ENCODE results near the gene DMAC2L. TPM values are rescaled to one million over a fixed set of nuclear protein-coding genes. Genes with fewer than 3 reads are reported as not detected.

Gene DMAC2L
- polyA plus RNA-seq, 1 of the 3 experiments (the other 2 are of a cell fraction): 20.3 TPM

DNA sequence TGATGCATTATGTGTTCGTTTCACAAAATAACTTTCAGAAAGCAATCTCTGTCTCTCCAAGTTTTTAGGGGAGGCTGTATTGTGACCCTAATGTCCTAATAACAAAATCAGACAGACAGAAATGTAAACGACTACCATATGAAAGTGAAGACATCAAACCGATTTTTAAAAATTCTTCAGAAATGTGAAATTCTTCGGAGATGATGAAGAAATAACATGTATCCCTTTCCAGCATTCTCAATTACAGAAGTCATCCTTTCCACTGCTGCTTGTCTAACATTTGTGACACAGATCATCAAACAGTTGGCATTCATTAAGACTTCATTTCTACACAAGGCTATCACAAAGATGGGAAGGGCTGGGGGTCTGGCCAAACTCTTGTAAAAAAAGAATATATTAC lies 41.0 kb downstream of the DMAC2L start:
- Histone ChIP-seq H3K79me2 (ENCODE audit: insufficient read depth) (no peaks in the 10 kb centered on the region), H3K36me3 (replicated peaks in 1 of 2; ENCODE audit: control insufficient read depth in 1 of 2, insufficient read depth in 2 of 2, low read length in 1 of 2) (peaks cover 0 to 3% of the 10 kb centered on the region in 2 experiments), H3K9me3 (no peaks in the 10 kb centered on the region), H3K4me3 (ENCODE audit: low read depth in 2 of 2, low read length in 1 of 2) (no peak overlapping the region), H3K4me1 (ENCODE audit: control insufficient read depth in 1 of 2, insufficient read depth in 2 of 2, low read depth in 1 of 2, low read length in 1 of 2) (no peaks in the 10 kb centered on the region; a peak in 1 of 4 replicates), H3K4me2 (no peak overlapping the region), H3K27me3 (ENCODE audit: insufficient read depth) (no peaks in the 10 kb centered on the region), H2AFZ (ENCODE audit: low read depth) (no peak overlapping the region), H3K9ac (no peak overlapping the region), H3F3A (replicated peaks; ENCODE audit: insufficient read depth) (no peaks in the 10 kb centered on the region), H3K27ac (ENCODE audit: low read depth in 2 of 2, low read length in 1 of 2) (no peak overlapping the region), H3K9me2 (no peaks in the 10 kb centered on the region), H4K20me1 (ENCODE audit: insufficient read depth) (no peaks in the 10 kb centered on the region)
- WGBS (ENCODE audit: low lambda C conversion rate): 48% methylated on average over 4 of the region's 4 CpGs
- DNase-seq: no peak
- POLR2A ChIA-PET: no interaction called here
- CTCF ChIA-PET: no interaction called here
- TF ChIP-seq TCF12 (IDR thresholded peaks at IDR 0.05) (peak; percentile 18; the same call in 1 of the 2 replicates), GABPA (IDR thresholded peaks at IDR 0.05; ENCODE audit: low read depth) (no peak), FOXJ3 (CRISPR knock-in tag; IDR thresholded peaks at IDR 0.05) (no peak), EZH2phosphoT487 (IDR thresholded peaks at IDR 0.05; ENCODE audit: borderline replicate concordance, low read depth) (no peak), FOSL2 (IDR thresholded peaks at IDR 0.05; ENCODE audit: borderline replicate concordance, low read depth) (no peak)
- TF ChIP-seq, protein P1, sequence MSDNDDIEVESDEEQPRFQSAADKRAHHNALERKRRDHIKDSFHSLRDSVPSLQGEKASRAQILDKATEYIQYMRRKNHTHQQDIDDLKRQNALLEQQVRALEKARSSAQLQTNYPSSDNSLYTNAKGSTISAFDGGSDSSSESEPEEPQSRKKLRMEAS (IDR thresholded peaks at IDR 0.05; ENCODE audit: low read depth): no peak
- TF ChIP-seq, protein P2, sequence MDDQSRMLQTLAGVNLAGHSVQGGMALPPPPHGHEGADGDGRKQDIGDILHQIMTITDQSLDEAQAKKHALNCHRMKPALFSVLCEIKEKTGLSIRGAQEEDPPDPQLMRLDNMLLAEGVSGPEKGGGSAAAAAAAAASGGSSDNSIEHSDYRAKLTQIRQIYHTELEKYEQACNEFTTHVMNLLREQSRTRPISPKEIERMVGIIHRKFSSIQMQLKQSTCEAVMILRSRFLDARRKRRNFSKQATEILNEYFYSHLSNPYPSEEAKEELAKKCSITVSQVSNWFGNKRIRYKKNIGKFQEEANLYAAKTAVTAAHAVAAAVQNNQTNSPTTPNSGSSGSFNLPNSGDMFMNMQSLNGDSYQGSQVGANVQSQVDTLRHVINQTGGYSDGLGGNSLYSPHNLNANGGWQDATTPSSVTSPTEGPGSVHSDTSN (IDR thresholded peaks at IDR 0.05): peak; percentile 39; the same call in 1 of the 2 replicates

DNA sequence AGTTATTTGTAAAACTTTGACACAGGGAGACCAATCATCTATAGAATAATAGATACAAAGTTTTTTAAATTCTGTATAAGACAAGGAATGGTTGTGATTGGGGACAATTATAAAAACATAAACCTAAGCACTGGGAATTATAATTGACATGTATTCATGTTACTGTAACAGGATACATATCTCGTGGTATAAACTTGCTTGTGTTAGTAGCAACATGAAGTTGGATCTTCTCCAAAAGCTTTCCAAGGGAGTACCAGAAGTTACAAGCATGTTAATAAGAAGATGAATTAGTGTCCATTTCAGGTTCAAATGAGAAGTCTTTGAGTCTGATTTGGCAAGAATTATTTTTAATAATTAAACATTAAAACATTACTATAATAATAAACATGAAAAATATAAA lies 42.4 kb downstream of the DMAC2L start:
- Histone ChIP-seq H3K4me1 (ENCODE audit: control insufficient read depth in 1 of 2, insufficient read depth in 2 of 2, low read depth in 1 of 2, low read length in 1 of 2) (no peaks in the 10 kb centered on the region; a peak in 1 of 4 replicates), H3K36me3 (replicated peaks in 1 of 2; ENCODE audit: control insufficient read depth in 1 of 2, insufficient read depth in 2 of 2, low read length in 1 of 2) (peaks cover 0 to 3% of the 10 kb centered on the region in 2 experiments), H2AFZ (ENCODE audit: low read depth) (no peak overlapping the region), H3F3A (replicated peaks; ENCODE audit: insufficient read depth) (no peaks in the 10 kb centered on the region), H3K9ac (no peak overlapping the region), H3K9me3 (no peaks in the 10 kb centered on the region), H3K27me3 (ENCODE audit: insufficient read depth) (no peaks in the 10 kb centered on the region), H3K9me2 (no peaks in the 10 kb centered on the region), H3K79me2 (ENCODE audit: insufficient read depth) (no peaks in the 10 kb centered on the region), H3K4me3 (ENCODE audit: low read depth in 2 of 2, low read length in 1 of 2) (no peak overlapping the region), H3K4me2 (no peak overlapping the region), H4K20me1 (ENCODE audit: insufficient read depth) (no peaks in the 10 kb centered on the region), H3K27ac (ENCODE audit: low read depth in 2 of 2, low read length in 1 of 2) (no peak overlapping the region)
- no peak for DNase-seq
- TF ChIP-seq, protein P3, sequence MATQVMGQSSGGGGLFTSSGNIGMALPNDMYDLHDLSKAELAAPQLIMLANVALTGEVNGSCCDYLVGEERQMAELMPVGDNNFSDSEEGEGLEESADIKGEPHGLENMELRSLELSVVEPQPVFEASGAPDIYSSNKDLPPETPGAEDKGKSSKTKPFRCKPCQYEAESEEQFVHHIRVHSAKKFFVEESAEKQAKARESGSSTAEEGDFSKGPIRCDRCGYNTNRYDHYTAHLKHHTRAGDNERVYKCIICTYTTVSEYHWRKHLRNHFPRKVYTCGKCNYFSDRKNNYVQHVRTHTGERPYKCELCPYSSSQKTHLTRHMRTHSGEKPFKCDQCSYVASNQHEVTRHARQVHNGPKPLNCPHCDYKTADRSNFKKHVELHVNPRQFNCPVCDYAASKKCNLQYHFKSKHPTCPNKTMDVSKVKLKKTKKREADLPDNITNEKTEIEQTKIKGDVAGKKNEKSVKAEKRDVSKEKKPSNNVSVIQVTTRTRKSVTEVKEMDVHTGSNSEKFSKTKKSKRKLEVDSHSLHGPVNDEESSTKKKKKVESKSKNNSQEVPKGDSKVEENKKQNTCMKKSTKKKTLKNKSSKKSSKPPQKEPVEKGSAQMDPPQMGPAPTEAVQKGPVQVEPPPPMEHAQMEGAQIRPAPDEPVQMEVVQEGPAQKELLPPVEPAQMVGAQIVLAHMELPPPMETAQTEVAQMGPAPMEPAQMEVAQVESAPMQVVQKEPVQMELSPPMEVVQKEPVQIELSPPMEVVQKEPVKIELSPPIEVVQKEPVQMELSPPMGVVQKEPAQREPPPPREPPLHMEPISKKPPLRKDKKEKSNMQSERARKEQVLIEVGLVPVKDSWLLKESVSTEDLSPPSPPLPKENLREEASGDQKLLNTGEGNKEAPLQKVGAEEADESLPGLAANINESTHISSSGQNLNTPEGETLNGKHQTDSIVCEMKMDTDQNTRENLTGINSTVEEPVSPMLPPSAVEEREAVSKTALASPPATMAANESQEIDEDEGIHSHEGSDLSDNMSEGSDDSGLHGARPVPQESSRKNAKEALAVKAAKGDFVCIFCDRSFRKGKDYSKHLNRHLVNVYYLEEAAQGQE (IDR thresholded peaks at IDR 0.05; ENCODE audit: low read depth, low read length): no peak
- TF ChIP-seq YY1 (IDR thresholded peaks at IDR 0.05; ENCODE audit: low read depth): no peak
- no peak for TF ChIP-seq MXI1 (IDR thresholded peaks at IDR 0.05; ENCODE audit: low read depth, low read length)
- TF ChIP-seq RAD21 (IDR thresholded peaks at IDR 0.05; ENCODE audit: low read length): no peak
- no peak for TF ChIP-seq NRF1 (IDR thresholded peaks at IDR 0.05; ENCODE audit: low read depth, low read length)
- TF ChIP-seq, protein P1 (IDR thresholded peaks at IDR 0.05; ENCODE audit: low read depth): no peak
- TF ChIP-seq TCF12 (IDR thresholded peaks at IDR 0.05): no peak
- TF ChIP-seq FOSL2 (IDR thresholded peaks at IDR 0.05; ENCODE audit: borderline replicate concordance, low read depth): no peak
- no peak for TF ChIP-seq TAF1 (IDR thresholded peaks at IDR 0.05; ENCODE audit: borderline replicate concordance, low read depth, low read length)
- no peak for TF ChIP-seq EP300 (IDR thresholded peaks at IDR 0.05; ENCODE audit: borderline replicate concordance in 1 of 2, low read depth in 1 of 2, low read length in 1 of 2)
- no peak for TF ChIP-seq RFX5 (IDR thresholded peaks at IDR 0.05; ENCODE audit: low read length)
- ChIA-PET CTCF (interaction anchor here (0.7 to 1.6 kb wide), 3 partner anchors 10 to 42 kb away, joined by 3 to 5 read pairs (median 3); partner anchors contain the start of gene CDKL1), POLR2A (no interaction called here)
- WGBS (ENCODE audit: low lambda C conversion rate): 45% methylated on average over 1 of the region's 1 CpG

Measured in SK-N-SH (cell line).